Astrocyte of the spinal cord (primary cell): ENCODE measurements around the gene MDH1.
"Not testable (repeated sequence)": the region's sequence is repeated elsewhere in the genome, so short reads cannot be mapped to it uniquely, and the experiment has no call there.

ENCODE experiments used
- DNase-seq: peaks from one replicate; pipeline ENCODE4 v3.0.0; 2011; ENCODE audit warnings: low read depth, low spot score
- H3K4me3 ChIP-seq: 2 replicates; pipeline ENCODE4 v1.5.1; 2011; ENCODE audit warnings: low read depth, mild to moderate bottlenecking, low read length, moderate library complexity
- in situ Hi-C: cut with HindIII; loops from 2 replicates; pipeline ENCODE4 v1.10.0; 2017; ENCODE audit warnings: low sequenced_read_pairs
- TF ChIP-seq, protein P1 (sequence below): IDR thresholded peaks from 2 replicates; pipeline ENCODE4 v1.5.1; 2012; ENCODE audit warnings: low read depth, mild to moderate bottlenecking, low read length, inconsistent platforms

Gene MDH1

DNA sequence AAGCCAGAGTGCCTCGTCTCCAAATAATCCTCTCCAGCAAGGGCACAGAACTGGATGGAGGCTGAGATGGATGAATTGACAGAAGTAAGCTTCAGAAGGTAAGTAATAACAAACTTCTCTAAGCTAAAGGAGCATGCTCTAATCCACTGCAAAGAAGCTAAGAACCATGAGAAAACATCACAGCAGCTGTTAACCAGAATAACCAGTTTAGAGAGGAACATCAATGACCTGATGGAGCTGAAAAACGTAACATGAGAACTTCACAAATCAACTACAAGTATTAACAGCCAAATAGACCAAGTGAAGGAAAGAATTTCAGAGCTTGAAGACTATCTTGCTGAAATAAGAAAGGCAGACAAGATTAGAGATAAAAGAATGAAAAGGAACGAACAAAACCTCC lies 32.8 kb upstream of the MDH1 start:
- in situ Hi-C loops: no loop called here
- H3K4me3 ChIP-seq: no peak overlapping the region
- DNase-seq: no peak
- TF ChIP-seq, protein P1, sequence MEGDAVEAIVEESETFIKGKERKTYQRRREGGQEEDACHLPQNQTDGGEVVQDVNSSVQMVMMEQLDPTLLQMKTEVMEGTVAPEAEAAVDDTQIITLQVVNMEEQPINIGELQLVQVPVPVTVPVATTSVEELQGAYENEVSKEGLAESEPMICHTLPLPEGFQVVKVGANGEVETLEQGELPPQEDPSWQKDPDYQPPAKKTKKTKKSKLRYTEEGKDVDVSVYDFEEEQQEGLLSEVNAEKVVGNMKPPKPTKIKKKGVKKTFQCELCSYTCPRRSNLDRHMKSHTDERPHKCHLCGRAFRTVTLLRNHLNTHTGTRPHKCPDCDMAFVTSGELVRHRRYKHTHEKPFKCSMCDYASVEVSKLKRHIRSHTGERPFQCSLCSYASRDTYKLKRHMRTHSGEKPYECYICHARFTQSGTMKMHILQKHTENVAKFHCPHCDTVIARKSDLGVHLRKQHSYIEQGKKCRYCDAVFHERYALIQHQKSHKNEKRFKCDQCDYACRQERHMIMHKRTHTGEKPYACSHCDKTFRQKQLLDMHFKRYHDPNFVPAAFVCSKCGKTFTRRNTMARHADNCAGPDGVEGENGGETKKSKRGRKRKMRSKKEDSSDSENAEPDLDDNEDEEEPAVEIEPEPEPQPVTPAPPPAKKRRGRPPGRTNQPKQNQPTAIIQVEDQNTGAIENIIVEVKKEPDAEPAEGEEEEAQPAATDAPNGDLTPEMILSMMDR: no peak

DNA sequence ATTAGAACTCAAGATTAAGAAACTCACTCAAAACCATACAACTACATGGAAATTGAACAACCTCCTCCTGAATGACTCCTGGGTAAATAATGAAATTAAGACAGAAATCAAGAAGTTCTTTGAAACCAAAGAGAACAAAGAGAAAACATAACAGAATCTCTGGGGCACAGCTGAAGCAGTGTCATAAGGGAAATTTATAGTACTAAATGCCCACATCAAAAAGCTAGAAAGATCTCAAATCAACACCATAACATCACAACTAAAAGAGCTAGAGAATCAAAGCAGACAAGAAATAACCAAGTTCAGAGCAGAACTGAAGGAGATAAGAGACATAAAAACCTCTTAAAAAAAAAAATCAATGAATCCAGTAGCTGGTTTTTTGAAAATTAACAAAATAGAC lies 30.9 kb upstream of the MDH1 start:
- DNase-seq: not testable (repeated sequence)

DNA sequence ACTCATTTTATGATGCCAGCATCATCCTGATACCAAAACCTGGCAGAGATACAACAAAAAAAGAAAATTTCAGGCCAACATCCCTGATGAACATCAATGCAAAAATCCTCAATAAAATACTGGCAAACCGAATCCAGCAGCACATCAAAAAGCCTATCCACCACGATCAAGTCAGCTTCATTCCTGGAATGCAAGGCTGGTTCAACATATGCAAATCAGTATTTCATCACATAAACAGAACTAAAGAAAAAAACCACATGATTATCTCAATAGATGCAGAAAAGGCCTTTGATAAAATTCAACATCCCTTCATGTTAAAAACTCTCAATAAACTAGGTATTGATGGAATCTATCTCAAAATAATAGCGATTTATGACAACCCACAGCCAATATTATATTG lies 29.8 kb upstream of the MDH1 start:
- DNase-seq, H3K4me3 ChIP-seq, in situ Hi-C loops: not testable (repeated sequence)

More for the DNA sequence above, 30.9 kb upstream of the MDH1 start:
- in situ Hi-C loops, H3K4me3 ChIP-seq: not testable (repeated sequence)

DNA sequence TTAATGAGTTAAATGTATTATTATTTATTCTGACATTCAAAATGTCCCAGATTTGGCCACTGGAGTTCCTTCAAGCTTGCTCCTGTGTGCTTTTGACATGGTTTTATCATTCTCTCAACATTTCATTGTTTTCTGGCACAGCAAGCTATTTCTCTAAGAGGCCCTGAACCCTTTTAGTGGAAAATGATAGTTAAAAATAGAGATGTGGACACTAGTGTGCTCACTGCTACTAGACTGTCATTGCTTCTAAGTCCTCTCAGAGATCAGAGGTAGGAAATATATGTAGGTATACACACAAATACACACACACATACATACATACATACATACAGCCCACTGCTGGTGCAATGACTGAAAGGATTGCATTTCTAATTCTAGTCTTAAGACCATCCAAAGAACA lies 26.0 kb upstream of the MDH1 start:
- TF ChIP-seq, protein P1: no peak

DNA sequence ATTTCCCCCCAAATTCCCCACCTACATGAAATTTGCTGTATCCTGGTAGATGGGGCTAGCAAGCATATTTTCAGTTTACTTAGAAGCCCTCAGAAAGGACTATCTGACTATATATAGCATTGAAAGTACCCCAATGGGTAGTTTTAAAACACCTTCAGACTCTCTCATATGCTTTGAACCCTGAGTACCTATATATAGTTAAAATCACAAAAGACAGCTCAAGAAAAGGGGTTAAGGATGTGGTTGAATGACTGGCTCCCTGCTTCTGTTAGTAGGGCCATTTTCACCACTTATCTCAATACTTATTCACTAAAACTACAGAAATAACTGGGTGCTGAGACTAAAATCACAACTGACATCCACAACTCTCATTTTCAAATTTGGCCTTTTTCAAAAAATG lies 19.0 kb upstream of the MDH1 start:
- no peak overlapping the region for H3K4me3 ChIP-seq
- in situ Hi-C loops: no loop called here
- DNase-seq: no peak
- TF ChIP-seq, protein P1: no peak

More for the DNA sequence above, 26.0 kb upstream of the MDH1 start:
- in situ Hi-C loops: no loop called here
- H3K4me3 ChIP-seq: no peak overlapping the region
- no peak for DNase-seq

DNA sequence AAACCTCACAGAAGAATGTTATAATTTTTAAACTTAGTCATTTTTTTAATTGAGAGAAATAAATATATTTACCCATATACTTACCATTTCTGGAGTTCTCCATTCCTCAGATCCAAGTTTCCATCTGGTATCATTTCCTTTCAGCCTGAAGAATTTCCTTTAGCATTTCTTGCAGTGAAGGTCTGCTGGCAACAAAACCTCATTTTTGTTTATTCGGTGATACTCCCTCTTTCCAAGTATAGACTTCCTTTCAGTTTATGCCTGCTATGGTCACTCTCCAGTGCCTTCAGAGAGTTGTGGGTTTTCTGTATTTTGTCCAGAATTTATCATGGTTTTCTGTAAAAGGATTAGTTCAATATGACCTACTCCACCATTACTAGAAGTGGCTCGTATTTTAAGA lies 17.5 kb upstream of the MDH1 start:
- in situ Hi-C loops: no loop called here
- TF ChIP-seq, protein P1: no peak
- no peak overlapping the region for H3K4me3 ChIP-seq
- no peak for DNase-seq

DNA sequence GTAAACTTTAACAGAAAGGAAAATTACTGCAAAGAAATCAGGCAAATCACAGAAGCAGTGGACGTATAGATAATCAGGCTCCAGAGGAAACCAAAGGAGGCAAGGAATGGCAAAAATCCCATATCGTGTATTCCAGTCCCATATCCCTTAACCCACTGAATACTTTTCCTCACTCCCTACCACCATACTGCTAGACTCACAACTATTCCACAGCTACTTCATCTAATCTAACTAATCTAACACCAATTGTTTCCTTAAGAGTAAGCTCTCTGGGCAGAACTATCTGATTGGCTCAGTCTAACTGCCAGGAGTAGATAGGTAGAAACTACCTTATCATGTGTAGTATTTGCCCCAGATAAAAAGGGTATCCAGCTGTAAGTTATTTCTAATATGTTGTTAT lies 16.8 kb upstream of the MDH1 start:
- in situ Hi-C loops: no loop called here
- DNase-seq: no peak
- TF ChIP-seq, protein P1: no peak
- no peak overlapping the region for H3K4me3 ChIP-seq

DNA sequence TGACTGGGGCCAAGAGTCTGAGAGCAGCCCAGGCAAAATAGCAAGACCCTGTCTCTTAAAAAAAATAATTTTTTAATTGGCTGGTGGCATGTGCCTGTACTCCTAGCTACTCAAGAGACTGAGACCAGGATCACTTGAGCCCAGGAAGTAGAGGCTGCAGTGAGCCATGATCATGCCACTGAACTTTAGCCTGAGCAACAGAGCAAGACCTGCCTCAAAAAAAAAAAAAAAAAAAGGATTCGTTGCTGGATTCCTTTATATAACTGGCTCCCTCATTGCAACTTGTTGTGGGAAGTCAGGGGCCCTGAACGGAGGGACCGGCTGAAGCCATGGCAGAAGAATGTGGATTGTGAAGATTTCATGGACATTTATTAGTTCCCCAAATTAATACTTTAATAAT lies 15.7 kb upstream of the MDH1 start:
- DNase-seq, in situ Hi-C loops, H3K4me3 ChIP-seq: not testable (repeated sequence)

DNA sequence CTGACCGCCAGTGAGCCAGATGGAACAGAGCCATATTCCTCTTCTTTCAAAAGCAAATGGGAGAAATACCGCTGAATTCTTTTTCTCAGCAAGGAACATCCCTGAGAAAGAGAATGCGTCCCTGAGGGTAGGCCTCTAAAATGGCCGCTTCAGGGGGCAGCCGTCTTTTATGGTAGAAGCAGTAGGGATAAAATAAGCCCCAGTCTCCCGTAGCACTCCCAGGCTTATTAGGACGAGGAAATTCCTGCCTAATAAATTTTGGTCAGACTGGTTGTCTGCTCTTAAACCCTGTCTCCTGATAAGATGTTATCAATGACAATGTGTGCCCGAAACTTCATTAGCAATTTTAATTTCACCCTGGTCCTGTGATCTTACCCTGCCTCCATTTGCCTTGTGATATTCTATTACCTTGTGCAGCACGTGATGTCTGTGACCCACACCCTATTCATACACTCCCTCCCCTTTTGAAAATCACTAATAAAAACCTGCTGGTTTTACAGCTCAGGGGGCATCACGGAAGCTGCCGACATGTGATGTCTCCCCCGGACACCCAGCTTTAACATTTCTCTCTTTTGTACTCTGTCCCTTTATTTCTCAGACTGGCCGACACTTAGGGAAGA lies 14.9 kb upstream of the MDH1 start:
- in situ Hi-C loops: not testable (repeated sequence)

More for the DNA sequence above, 14.9 kb upstream of the MDH1 start:
- DNase-seq, H3K4me3 ChIP-seq: not testable (repeated sequence)
